Naive thymus-derived CD8-positive, alpha-beta T cell (primary cell): ENCODE measurements around the gene TAF8. TPM values are rescaled to one million over a fixed set of nuclear protein-coding genes. Genes with fewer than 3 reads are reported as not detected.

Source experiments
- ATAC-seq, 2 donors: fragments of 150-1000 bp; cut with Tn5 transposase in 1 of 2; sonication (Bioruptor Pico), chemical (Tn5 transposase) in 1 of 2; 1 replicate in 1 of 2; 2 replicates in 1 of 2; pipeline ENCODE4 v1.10.0; 2021; ENCODE audit warnings: mild to moderate bottlenecking in 2 of 2, moderate library complexity in 2 of 2
- POLR2A ChIA-PET: fragments of 350-600 bp; sonication (Branson Sonifier 250); formaldehyde crosslinking; loops from one replicate; lab custom pipeline; 2021; ENCODE audit warnings: antibody characterized with exemption; lab: Charles Lee
- DNase-seq, 10 donors: peaks; one replicate each; pipeline versions ENCODE4 v3.0.0 to v3.0.0-alpha.2; 2020 to 2022
- H3K27ac Mint-ChIP-seq, 10 donors: one replicate each; pipeline ENCODE4 v1.8.0; 2020 to 2022; ENCODE audit warnings: mild to moderate bottlenecking in 10 of 10, mixed read lengths in 10 of 10, moderate library complexity in 4 of 10, inconsistent platforms in 1 of 10
- H3K27me3 Mint-ChIP-seq, 5 donors: one replicate each; pipeline ENCODE4 v1.8.0; 2021 to 2022; ENCODE audit warnings: mixed read lengths in 5 of 5
- H3K36me3 Mint-ChIP-seq, 3 donors: one replicate each; pipeline ENCODE4 v1.8.0; 2020 to 2022; ENCODE audit warnings: mixed read lengths in 3 of 3, mild to moderate bottlenecking in 2 of 3, inconsistent platforms in 1 of 3
- H3K4me1 Mint-ChIP-seq, 4 donors: one replicate each; pipeline ENCODE4 v1.8.0; 2021 to 2022; ENCODE audit warnings: mixed read lengths in 4 of 4
- H3K4me3 Mint-ChIP-seq, 10 donors: one replicate each; pipeline ENCODE4 v1.8.0; 2020 to 2022; ENCODE audit warnings: mild to moderate bottlenecking in 10 of 10, mixed read lengths in 10 of 10, moderate library complexity in 6 of 10, inconsistent platforms in 1 of 10
- H3K9me3 Mint-ChIP-seq, 9 donors: one replicate each; pipeline ENCODE4 v1.8.0; 2020 to 2022; ENCODE audit warnings: mixed read lengths in 9 of 9, mild to moderate bottlenecking in 3 of 9, inconsistent platforms in 1 of 9, moderate library complexity in 1 of 9
- polyA plus RNA-seq, 3 donors: library from polyadenylated mRNA; unstranded; fragments of 300-500 nt; fragmentation: Illumina TruSeq; gene quantifications; one replicate each; pipeline ENCODE4 v1.2.3, GENCODE V29; 2021
- total RNA-seq, 8 experiments: library from RNA in 2 of 8; stranded (reverse) in 2 of 8; gene quantifications; one replicate each; pipeline ENCODE4 v1.2.3 and lab custom pipeline; 2021 to 2026

The TAF8 gene
- total and polyA plus RNA-seq, 5 experiments from 2014 or later = 24.4 to 73.8 (median 36.8) TPM

DNA sequence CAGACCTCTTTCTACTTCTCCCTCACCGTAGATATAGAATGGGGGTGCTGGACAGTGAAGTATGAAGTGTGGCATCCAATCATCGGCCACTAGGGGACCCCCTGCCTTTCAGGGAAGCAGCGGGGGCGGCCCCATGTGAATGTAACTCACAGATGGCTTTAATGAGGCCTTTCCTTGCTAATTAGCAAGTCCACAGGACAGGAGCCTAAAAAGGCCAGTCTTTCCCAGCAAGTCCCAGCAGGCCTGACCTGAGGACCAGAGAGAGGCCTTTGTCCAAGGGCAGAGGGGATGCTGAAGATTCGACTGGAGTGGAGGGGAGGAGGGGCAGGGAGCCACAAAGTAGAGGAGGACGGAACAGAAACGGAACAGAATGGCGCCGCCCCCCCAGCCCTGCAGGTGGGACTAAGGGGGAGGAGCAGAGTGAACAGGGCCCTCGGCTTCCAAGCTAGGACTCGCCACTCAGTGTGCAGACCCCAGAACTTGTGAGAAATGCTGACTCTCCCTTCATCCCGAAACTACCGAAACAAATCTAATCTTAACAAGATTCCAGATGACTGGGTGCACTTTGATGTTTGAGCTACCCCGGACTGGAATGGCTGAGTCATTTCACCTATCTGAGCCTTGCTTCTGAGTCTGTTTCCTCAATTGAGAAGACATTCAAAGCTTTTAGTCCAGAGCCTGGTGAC is 86.3 kb downstream of the TAF8 start:
- Mint-ChIP-seq H3K27me3 (peaks cover 4 to 11% (median 8%) of the 10 kb centered on the region in 5 donors), H3K9me3 (no peaks in the 10 kb centered on the region), H3K36me3 (no peaks in the 10 kb centered on the region), H3K27ac (peak overlapping the region in 3 of 10 donors; percentile 20 to 87 (median 86)), H3K4me1 (peaks cover 4 to 17% (median 10%) of the 10 kb centered on the region in 4 donors), H3K4me3 (peak overlapping the region in 9 of 10 donors; percentile 26 to 80 (median 70))
- DNase-seq = peak in 6 of 10 donors; percentile 5 to 40 (median 20)
- ATAC-seq = peak; percentile 68 to 77
- POLR2A ChIA-PET = interaction anchor here (0.6 kb wide), 2 partner anchors 87 to 241 kb away, joined by 3 to 5 read pairs; no protein-coding TSS in a partner anchor

Other genes starting within 250 kb of the TAF8 start
- 1 to 10 TPM; 2.0 to 3.0 TPM for gene USP49, start 155.1 kb upstream of the TAF8 start, total RNA-seq
- under 1 TPM; 0.34 to 0.48 (median 0.42) TPM for gene USP49, start 155.1 kb upstream of the TAF8 start, polyA plus RNA-seq
- gene MED20, start 129.4 kb upstream of the TAF8 start, total RNA-seq = 10 to 100 TPM in 1 of 2 experiments, 1 to 10 TPM in 1; 8.8 to 12.5 TPM
- 1 to 10 TPM; 2.8 to 5.1 (median 4.3) TPM for gene MED20, start 129.4 kb upstream of the TAF8 start, polyA plus RNA-seq
- 1 to 10 TPM; 5.3 to 7.6 TPM for gene BYSL, start 129.0 kb upstream of the TAF8 start, total RNA-seq
- 1 to 10 TPM; 3.5 to 7.5 (median 4.9) TPM for gene BYSL, start 129.0 kb upstream of the TAF8 start, polyA plus RNA-seq
- 100 to 1,000 TPM; 282 to 291 TPM for gene CCND3, start 108.7 kb upstream of the TAF8 start, total RNA-seq
- 100 to 1,000 TPM; 519 to 765 (median 628) TPM for gene CCND3, start 108.7 kb upstream of the TAF8 start, polyA plus RNA-seq
- gene C6orf132, start 92.1 kb downstream of the TAF8 start, total RNA-seq = under 1 TPM; 0.08 to 0.13 TPM
- gene C6orf132, start 92.1 kb downstream of the TAF8 start, polyA plus RNA-seq = under 1 TPM in 1 of 3 donors, not detected in 2; 0.08 TPM
- gene GUCA1A, start 122.8 kb downstream of the TAF8 start, total RNA-seq = not detected
- gene GUCA1A, start 122.8 kb downstream of the TAF8 start, polyA plus RNA-seq = not detected
- 1 to 10 TPM; 5.6 to 6.3 TPM for gene GUCA1B, start 144.4 kb downstream of the TAF8 start, total RNA-seq
- gene GUCA1B, start 144.4 kb downstream of the TAF8 start, polyA plus RNA-seq = not detected
- gene MRPS10, start 167.3 kb downstream of the TAF8 start, total RNA-seq = 10 to 100 TPM; 29.0 to 31.8 TPM
- 10 to 100 TPM; 48.1 to 57.6 (median 48.4) TPM for gene MRPS10, start 167.3 kb downstream of the TAF8 start, polyA plus RNA-seq